Measurements from ENCODE around the gene SNED1. TPM values are rescaled to one million over a fixed set of nuclear protein-coding genes. Genes with fewer than 3 reads are reported as not detected.
"Not testable (repeated sequence)": the region's sequence is repeated elsewhere in the genome, so short reads cannot be mapped to it uniquely, and the experiment has no call there.

SNED1 gene
- total and polyA plus RNA-seq, 9 donors, result 16.7 to 69.5 (median 38.9) TPM

GRCh38 chr2:241091201-241091600, 92.8 kb downstream of the SNED1 start:
- no peak overlapping the region for H3K27ac ChIP-seq
- TF ChIP-seq POLR2A (IDR thresholded peaks at IDR 0.05) (no peak), EP300 (IDR thresholded peaks at IDR 0.05) (no peak), CTCF (IDR thresholded peaks at IDR 0.05) (no peak)
- WGBS, 3 donors, result 49 to 61% (median 61%) methylated on average over 10 of the region's 10 CpGs
- H3K9me3 ChIP-seq, result no peaks in the 10 kb centered on the region
- no peaks in the 10 kb centered on the region for H3K27me3 ChIP-seq
- H3K4me1 ChIP-seq (ENCODE audit: insufficient read depth), result no peaks in the 10 kb centered on the region
- DNase-seq, result no peak
- intact Hi-C loops (cut with DNase I), result no loop called here
- no peak overlapping the region for H3K4me3 ChIP-seq
- H3K36me3 ChIP-seq, result no peaks in the 10 kb centered on the region

- Histone ChIP-seq H3K4me1 (ENCODE audit: insufficient read depth) (no peaks in the 10 kb centered on the region), H3K36me3 (no peaks in the 10 kb centered on the region), H3K27me3 (no peaks in the 10 kb centered on the region), H3K27ac (no peak overlapping the region), H3K4me3 (no peak overlapping the region), H3K9me3 (no peaks in the 10 kb centered on the region)
- WGBS, 3 donors, result 79 to 81% (median 81%) methylated on average over 22 of the region's 22 CpGs
- intact Hi-C loops (cut with DNase I), result no loop called here
- DNase-seq, result no peak
- TF ChIP-seq CTCF (IDR thresholded peaks at IDR 0.05) (no peak), POLR2A (IDR thresholded peaks at IDR 0.05) (no peak), EP300 (IDR thresholded peaks at IDR 0.05) (no peak)
Observed at GRCh38 chr2:241091734-241092445, 93.5 kb downstream of the SNED1 start.

GRCh38 chr2:241092677-241093076, 94.3 kb downstream of the SNED1 start:
- Histone ChIP-seq H3K27ac (no peak overlapping the region), H3K36me3 (no peaks in the 10 kb centered on the region), H3K4me3 (no peak overlapping the region), H3K27me3 (no peaks in the 10 kb centered on the region), H3K4me1 (ENCODE audit: insufficient read depth) (no peaks in the 10 kb centered on the region), H3K9me3 (no peaks in the 10 kb centered on the region)
- TF ChIP-seq POLR2A (IDR thresholded peaks at IDR 0.05), result no peak
- TF ChIP-seq EP300 (IDR thresholded peaks at IDR 0.05), result no peak
- intact Hi-C loops (cut with DNase I), result no loop called here
- WGBS, 3 donors, result 72 to 79% (median 73%) methylated on average over 8 of the region's 8 CpGs
- DNase-seq, result no peak

- H3K27ac ChIP-seq; H3K27me3 ChIP-seq; H3K9me3 ChIP-seq; H3K4me3 ChIP-seq; H3K36me3 ChIP-seq; DNase-seq; intact Hi-C loops (cut with DNase I); H3K4me1 ChIP-seq (ENCODE audit: insufficient read depth): not testable (repeated sequence)
- WGBS, 3 donors, result 76 to 78% (median 76%) methylated on average over 10 of the region's 10 CpGs
Observed at GRCh38 chr2:241093133-241093781, 94.8 kb downstream of the SNED1 start.

DNA sequence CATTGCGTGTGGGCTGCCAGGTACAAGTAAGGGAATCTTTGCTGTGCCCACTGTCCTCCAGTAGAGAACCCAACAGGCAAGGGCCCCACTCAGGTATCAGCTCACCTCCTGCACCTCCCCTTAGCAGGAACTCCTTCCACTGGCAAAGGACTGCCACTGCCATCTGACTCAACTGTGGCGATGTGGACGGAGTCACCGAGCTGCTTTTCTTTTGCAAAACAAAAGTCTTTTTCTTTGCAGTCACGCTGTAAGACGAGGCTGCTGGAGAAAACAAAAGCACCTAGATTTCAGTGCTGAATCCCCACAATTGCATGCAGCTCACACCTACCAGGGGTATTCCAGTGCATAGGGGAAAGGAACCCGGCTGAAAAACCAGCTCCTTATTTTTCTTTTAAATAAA, 95.8 kb downstream of the SNED1 start:
- Histone ChIP-seq H3K4me3 (no peak overlapping the region), H3K36me3 (no peaks in the 10 kb centered on the region), H3K9me3 (no peaks in the 10 kb centered on the region), H3K27ac (no peak overlapping the region), H3K27me3 (no peaks in the 10 kb centered on the region), H3K4me1 (ENCODE audit: insufficient read depth) (no peaks in the 10 kb centered on the region)
- WGBS, 3 donors, result 86 to 88% (median 88%) methylated on average over 7 of the region's 7 CpGs
- intact Hi-C loops (cut with DNase I), result no loop called here
- no peak for DNase-seq
- TF ChIP-seq EP300 (IDR thresholded peaks at IDR 0.05) (no peak), POLR2A (IDR thresholded peaks at IDR 0.05) (no peak), CTCF (IDR thresholded peaks at IDR 0.05) (no peak)
